ENCODE data around the gene RAD51B.

The RAD51B gene

DNA sequence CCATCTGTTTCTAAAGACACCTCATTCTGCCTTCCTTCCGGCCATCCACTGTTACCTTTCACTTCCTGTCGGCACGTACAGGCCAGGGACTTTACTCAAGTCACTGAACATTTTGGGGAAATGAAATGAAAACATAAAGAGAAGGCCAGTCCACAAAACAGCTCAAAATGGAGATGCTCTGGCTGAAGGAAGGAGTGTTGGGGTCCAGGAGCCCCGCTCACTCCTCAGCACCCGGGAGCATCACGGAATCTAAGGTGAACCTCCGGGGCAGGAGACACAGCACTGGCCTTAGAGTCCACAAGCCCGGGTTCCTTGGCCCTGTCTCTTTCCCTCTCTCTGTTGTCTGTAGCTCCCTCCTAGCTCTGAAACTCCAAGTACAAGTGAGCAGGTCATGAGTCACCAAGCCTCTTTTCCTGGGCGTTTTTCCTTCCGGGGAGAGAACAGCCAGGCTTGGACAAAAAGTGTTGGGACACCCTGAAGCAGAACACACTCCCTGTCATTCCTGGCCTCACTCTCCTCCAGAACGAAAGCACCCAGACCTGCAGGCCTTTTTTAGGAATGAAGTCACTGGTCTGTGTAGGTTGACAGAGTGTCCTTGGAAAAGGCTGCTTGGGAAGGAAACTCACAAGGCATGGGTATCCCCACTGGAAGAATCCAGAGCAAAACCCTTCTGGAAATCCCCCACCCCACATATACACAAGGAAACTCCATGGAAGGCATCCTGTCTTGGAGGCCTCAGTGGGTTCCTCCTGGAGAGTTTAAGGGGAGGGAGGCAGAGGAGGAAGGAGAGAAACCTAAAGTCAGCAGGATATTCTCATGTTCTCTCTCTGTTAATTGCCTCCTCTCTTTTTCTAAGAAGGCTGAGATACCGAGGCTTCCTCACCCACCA is 728.0 kb downstream of the RAD51B start:
- no peak for FAIRE-seq

DNA sequence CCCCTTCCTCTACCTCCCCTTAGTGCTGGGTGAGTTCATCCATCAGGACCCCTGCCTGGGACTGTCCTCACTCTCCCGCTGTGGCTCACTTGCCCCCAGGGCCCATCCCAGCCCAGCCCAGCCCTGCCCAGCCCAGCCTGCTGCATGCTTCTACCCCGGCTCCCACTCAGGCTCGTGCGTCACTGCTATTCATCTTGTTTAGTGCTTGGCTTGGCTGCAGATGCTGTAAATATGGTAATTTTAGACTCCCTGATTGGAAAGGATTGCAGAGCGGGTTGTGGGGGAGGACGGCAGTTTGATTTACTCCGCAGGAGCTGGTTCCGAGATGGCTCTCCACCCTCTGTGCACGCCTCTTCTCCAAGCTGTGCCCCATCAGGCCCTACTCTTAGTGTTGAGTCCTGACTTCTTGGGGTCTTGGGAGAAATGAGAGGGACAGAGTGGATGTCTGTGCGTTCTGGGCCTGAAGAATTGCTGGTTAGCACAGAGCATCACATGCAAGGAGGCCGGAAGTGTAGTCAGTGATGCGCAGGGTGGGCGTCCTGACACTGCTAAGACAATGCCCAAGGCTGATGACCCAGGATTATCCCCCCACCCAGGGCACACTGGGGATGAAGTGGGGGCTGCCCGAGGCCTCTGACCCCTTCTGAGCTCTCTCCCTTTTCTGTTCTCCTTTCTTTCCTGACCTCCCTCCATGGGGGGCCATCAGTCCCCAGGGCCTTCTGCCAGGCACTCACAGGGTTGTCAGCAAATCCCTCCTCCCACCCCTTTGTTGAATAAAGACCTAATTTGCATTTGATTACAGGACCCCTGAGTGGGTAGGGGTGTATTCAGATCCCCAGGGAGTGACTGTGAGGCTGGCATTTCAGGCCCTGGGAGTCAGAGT is 728.9 kb downstream of the RAD51B start:
- no peak for FAIRE-seq

DNA sequence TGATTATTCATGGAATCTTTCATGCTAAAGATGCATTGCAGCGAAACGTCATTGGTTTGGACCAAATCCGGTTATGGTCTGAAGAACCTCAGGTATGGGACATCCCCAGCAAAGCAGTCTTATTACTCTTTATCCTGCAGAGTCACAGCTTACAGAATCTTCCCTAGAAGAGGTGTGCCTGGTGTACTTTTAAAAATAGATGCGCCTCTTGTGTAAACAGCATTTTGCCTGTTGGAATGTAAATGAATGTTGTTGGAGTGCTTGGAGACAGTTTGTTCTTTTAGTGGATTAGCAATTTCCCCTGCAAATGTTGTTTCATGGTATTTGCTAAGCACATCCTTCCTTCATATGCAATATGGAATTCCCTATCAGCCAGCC is 730.7 kb downstream of the RAD51B start:
- no peak for FAIRE-seq

DNA sequence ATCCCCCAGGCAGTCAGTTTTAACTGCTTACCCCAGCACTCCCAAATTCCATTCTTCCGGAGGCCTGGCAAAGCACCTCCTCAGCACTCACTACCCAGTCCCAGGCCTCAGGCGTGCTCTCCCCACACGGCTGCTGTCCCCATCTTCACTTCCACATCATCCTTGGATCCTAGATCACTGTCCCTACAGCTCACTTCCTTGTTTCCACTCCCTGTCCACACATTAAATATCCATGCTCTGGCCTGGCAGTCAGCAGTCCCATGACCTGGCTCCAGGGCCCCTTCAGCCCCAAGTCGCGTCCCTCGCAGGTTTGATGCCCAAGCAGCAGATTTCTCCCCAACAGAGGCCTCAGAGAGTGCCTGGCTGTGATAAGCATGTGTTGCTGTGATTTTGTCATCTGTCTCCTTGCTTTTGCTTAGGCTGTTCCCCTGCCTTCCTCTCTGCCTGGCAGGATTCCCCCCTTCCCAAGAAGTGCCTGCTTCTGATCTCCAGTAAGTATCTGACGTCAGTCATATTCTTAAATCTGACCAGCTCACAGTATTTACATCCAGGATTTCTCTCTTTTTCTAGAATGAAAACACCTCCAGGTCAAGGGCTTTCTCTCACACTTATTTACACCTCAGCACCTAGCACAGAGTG is 731.6 kb downstream of the RAD51B start:
- no peak for FAIRE-seq

DNA sequence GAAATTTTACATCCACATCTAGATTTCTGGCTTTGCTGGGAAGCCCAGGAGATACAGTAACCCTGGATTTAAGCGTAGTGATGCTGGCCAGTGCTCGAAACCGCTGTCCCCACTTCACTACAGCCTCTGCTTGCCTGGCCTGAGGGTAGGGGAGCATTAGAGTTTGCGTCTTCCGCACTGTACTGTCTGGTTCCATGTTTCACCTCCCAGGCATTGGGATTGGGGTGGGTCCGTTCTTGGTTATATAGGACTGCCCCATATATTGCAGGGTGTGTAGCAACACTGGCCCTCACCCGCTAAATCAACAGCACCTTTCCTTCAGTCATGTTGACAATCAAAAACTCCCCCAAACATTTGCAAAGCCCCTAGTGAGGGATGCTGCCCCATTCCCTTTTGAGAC is 732.5 kb downstream of the RAD51B start:
- FAIRE-seq, result no peak

DNA sequence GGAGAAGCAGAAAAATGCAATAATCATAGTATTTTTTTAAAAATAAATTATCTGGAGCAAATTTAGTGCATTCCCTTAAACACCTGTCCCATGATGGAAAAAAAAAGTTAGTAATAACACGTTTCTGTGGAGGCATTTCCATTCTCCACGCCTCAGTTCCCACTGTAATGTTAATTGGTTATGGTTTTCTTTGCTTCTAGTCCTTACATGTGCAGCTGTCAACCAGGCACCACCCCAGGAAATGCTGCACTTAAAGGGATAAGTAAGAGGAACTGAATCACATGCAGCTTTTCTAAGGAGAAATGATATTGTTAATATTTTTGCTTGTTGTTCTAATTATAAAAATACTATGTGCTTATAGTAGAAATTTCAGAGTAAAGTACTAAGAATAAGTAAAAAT is 733.0 kb downstream of the RAD51B start:
- FAIRE-seq, result no peak

DNA sequence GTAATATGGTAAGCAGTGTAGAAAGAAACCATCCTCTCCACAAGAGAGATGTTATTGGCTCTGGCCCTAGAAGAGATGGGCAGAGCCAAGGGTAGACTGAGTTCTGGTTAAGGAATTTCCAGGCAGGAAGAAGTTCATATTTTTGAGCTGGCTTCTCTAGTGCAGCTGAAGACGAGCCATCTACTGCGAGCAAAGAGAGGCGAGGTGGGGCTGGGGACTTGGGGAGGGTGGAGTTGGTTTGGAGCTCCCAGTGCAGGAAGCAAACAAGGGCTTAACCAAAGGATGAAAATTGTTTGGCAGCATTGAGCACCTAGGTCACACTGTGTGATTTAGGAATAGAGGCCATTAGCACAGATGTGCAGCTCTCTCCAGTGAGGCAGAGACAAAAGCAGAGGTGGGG is 733.7 kb downstream of the RAD51B start:
- no peak for FAIRE-seq

DNA sequence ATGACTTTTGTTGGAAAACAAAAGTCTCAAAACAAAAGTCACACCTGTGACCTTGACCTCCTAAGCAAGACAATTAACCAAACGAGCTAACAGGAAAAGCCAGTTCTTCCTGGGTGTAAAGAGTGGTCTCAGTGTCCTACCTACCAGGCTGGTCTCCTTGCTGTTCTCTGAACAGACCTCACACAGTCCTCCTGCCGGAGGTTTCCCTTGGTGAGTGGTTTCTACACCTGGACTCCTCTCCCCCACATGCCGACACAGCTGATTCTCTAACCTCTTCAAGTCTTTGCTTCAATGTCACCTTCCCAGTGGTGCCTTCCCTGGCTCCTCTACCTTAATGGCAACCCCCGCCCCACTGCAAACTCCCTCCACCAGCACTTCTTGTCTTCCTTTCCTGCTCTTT is 734.7 kb downstream of the RAD51B start:
- no peak for FAIRE-seq

DNA sequence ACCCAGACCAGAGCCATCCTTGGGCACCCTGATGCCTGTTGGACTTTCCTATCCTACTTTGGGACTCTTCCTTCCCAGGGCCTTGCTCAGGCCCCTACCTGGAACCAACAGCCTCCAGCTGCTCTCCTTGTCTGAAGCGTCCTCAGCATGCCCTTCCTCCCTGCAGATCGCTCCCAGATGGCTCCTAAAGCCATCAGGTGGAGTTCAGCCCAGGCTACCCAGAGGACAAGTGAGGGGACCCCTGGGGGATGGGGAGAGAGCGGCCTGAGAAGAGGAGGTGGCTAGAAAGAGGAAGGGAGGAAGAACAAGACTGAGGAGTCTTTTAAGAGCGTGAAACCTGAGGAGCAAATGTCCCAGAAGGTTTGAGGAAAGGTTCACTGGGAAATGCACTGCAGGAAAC is 736.7 kb downstream of the RAD51B start:
- FAIRE-seq, result no peak

DNA sequence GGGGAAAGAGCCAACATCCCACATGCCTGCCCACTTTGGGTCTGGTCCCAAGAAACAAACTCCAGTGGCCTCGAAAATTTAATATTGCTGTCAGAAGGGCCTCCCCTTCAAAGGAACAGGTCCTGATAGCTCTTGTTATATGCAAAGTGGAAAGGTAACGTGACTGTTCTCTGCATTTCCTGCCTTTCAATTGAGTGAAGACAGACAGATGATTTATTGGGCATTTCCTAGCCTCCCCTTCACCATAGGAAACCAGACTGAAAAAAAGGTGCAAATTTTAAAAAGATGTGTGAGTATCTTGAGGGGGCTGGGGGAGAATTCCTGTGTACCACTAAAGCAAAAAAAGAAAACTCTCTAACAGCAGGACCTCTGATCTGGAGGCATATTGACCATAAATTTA is 738.1 kb downstream of the RAD51B start:
- FAIRE-seq, result no peak

DNA sequence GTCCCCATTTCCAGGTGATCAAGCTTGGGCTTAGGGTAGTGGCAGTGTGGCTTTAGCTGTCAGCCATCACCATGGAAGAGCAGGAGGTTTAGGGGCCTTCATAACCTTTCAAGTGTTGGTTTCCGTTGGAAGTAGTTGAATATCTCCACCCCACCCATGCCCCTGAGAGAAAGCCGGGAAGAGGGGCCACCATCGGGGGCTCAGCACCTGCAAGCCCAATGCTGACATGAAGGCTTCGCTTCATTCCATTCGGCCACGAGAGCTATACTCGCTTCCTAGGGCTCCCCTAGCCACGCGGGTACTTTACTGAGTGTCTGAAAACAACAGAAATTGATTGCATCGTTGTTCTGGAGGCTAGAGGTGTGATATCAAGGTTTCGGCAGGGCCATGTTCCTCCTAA is 738.5 kb downstream of the RAD51B start:
- FAIRE-seq, result no peak

DNA sequence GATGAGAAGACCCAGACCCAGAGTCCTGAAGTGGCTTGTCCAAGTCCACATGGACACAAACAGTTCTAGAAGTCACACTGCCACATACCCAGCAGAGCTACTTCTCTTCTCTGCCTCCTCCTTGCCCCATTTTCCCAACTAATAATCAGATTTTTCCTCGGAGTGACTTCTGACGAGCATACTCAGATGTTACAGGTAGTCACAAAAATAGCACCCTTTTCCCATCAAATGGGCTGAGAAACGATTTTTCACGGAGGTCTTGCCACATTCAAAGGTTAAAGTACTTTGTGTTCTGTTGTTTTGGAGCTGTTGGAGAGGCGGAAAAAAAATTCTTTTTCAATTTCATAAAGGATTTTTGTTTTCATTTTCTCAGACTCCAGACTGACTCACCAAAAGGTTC is 740.4 kb downstream of the RAD51B start:
- no peak for FAIRE-seq

DNA sequence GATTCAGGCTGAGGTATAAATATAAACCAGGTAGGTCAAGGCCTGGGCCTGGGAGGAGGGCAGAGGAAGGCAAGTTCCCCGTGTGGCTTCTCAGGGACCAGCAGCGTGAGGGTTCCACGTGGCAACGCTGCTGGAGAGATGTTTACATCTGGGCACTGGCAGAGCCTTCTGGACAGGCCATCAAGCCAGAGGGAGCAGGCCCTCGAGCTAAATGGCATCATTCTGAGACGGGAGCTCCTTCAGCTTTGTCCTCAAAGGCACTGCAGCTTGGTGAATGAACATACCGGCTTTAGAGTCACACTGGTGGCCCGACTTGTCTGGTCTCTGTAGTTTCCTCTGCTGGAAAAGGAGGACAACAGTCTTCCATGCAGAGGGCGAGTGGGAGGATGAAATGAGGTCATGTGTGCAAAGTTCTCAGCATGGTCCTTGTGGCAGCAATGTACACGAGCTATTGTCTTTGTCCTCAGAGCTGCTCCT is 742.0 kb downstream of the RAD51B start:
- no peak for FAIRE-seq

DNA sequence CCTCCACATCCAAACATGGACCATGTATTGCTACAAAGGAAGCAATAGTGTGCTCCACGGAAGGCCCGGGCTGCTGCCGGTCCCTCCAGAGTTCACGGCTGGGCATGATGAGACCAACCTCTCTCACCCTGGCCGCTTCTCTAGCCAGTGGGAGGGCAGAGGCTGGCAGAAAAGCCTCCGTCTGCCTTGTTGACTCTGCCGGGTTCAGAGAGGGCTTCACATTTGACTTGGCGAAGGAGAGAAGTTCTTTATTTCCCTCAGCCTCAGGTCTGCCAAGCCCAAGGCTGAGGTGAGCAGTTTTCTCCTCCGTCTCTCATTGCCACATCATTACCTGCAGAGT is 743.3 kb downstream of the RAD51B start:
- no peak for FAIRE-seq

DNA sequence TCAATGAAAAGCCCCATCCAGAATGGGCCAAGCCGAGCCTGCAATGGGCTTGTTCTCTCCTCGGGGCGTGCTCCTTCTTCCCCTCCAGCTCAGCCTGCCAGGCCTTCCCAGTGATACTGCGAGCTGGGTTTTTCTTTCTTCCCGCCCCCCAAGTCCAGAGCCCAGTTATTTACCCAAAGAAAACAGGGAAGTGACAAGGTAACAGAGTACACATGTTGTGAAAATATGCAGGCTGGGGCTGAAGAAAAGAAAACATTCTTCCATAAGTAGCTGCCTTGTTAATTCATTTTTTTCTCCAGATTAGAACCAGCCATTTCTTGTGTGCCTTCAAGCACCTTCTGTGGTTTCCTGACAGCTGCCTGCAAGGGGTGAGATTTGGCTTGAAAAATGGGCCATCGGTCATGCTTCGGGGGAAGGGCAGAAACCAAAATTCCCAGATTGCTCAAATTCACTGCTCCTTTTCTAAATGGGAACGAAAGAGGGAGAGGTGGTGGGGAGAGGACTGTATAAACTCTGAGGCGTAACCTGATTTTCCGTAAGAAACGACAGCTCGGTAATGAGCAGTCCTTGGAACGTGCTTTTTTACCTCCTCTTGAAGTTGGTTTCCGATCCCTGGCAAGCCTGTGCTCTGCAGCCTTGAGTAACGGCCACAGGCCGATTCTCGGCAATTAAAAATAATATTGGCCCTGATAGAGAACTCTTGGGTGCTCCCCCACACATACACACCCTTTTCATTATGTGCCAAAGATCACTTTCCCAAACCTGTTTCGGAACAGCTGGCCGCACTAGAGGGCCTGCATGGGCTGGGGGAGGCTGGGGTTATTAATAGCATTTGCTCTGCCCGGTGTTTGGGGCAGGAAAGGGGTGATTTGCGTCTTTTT is 743.9 kb downstream of the RAD51B start:
- FAIRE-seq, result no peak

DNA sequence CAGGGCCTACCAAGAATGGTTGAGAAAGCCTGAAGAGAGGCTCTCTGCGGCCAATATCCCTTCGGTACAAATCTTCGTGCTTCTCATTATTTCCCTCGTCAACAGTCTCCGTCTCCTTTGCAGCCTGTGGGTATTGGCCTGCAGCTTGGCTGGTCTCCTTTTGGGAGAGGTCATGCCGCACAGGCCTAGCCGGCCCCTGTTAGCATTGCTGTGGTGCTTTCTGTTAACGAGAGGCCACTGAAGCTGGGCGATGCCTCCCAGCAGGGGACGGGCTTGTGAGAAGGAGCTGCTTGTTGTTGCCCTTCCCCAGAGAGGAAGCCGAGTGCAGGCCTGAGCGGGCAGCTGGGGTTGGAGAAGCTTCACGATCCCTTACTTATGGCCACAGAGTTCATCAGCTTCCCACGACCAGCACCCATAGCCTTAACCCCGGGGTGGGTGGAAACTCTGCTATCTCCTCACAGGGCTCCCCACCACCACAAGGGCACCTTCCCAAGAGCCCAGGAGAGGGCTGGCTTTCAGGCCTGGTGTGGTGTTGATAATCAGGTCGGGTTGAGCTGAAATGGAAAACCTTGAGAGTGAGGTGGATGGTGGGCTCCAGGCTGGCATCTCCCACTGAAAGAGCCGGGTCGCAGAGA is 744.7 kb downstream of the RAD51B start:
- no peak for FAIRE-seq

DNA sequence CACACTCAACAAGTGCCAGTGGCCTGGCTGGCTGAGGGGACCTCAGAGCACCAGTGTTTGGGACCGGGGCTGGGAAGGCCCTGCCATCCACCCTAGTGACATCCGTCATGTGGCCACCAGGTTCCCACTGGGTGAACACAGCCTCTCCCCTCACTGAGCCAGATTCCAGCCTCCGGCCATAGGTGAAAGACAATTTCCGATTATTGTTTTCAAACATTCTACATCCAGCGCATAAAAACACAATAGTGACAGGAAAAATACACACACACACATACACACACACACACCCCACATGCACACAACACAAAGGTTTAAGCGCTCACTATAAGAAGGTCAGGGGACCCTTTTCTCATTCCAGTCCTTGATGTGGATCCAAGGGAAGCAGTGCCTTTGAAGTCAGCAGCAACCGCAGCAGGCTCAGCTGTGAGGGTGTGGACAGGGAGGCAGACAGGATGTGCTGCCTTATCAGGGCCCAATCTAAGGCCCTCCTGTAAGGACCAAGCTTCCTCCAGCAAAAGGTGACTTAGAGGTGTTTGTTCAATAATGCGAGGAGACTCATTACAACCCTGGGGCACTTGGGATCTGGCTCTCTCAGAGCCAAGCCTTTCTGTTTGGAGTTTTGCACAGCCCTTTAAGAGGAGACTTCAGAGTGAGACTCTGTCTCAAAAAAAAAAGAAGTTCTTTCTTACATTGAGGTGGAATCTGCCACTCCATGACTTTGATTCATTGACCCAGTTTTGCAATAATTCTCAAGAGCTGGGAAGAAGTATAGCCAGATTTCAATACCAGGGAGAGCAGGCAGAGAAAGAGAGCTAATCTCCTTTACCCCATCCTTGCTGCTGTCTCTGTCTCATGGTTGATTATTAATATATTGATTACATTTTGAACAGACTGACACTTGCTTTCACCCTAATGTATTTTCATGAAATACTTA is 745.5 kb downstream of the RAD51B start:
- FAIRE-seq, result no peak

DNA sequence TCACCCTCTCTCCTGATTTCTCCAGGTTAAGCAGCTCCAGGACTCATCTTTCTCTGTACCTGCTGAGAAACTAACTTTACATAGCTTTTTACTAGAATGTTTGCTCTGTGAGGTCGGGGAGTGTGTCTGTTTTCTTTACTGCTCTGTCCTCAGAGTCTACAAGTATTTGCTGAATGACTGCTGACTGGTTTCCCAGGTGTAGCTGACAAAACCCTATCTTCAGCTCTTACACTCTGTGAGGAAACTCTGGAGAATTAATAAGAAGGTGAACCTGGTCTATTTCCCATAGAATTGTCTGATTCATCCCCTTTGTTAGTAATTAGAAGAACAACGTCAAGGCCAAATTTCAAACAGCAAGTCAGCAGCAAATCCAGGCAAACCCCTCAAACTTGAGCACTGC is 746.5 kb downstream of the RAD51B start:
- FAIRE-seq, result no peak

DNA sequence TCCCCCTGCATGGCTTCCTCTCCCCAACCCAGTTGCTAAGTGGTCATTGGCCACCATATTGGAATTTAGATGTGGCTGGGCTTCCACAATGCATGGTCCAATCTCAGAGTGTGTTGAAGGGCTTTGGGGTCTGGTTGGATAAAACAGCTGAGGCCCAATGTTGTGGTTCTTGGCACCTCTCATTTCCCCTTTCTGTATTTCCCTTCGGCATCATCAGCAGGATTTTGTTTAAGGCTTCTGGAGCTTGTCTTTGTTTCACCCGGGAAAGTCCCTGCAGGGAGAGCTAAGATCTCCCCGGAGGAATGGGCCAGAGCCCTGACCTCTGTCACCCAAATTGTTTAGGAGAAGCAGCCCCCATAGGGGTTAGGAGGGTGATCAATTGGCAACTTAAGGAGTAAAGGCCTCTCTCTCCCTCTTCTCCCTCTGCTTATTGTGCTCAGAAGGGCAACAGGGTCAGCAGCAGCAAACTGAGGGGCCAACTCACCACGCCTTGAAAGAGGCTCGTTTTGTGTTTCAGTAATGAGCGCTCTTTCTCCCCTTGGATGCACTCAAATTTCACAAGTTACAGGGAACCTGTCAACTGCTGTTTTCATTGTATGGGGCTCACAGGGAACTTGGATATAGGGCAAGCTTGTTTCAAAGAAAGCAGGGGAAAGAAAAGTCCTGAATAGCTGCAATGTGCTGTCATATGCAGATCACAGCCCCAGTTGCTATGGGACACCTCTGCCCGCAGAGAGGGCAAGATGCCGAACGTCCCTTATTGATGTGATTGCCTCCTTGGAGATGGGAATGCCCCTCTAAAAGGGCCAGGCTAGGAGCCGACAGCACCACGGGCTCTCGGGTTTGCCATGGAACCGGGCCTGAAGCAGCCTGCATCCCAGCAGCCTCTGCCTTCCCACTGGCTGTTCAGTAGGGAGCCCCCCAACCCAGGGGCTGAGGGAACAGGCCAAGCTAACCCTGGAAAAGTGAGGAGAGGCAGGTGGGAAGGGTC is 749.6 kb downstream of the RAD51B start:
- FAIRE-seq, result no peak
